ENCODE data around the gene EMX1.

- TF ChIP-seq CTCF (IDR thresholded peaks at IDR 0.05) (no peak), EP300 (IDR thresholded peaks at IDR 0.05) (no peak), POLR2A (IDR thresholded peaks at IDR 0.05) (no peak)
These were observed 11.7 kb downstream of the EMX1 start for GRCh38 chr2:72929010-72929409.

All from ovary (tissue), 3 donors.